ENCODE results near the gene SEC14L6. TPM values are rescaled to one million over a fixed set of nuclear protein-coding genes. Genes with fewer than 3 reads are reported as not detected.

The SEC14L6 gene
- total RNA-seq, 1 donor from 2014 or later: 3.3 TPM

GRCh38 chr22:30495041-30495784, 51.3 kb downstream of the SEC14L6 start:
- TF ChIP-seq CTCF (conservative IDR thresholded peaks at IDR 0.05): no peak
- Mint-ChIP-seq H3K27me3 (ENCODE audit: low read depth) (peaks cover 15% of the 10 kb centered on the region), H3K27ac (ENCODE audit: unreplicated experiment) (no peak overlapping the region), H3K36me3 (ENCODE audit: low read depth) (no peaks in the 10 kb centered on the region), H3K4me3 (no peak overlapping the region), H3K9me3 (no peaks in the 10 kb centered on the region), H3K4me1 (no peaks in the 10 kb centered on the region)
- no peak for DNase-seq (ENCODE audit: low read depth, low spot score)

- Mint-ChIP-seq H3K4me1 (no peaks in the 10 kb centered on the region), H3K9me3 (no peaks in the 10 kb centered on the region), H3K27ac (ENCODE audit: unreplicated experiment) (no peak overlapping the region), H3K27me3 (ENCODE audit: low read depth) (peaks cover 7% of the 10 kb centered on the region), H3K4me3 (no peak overlapping the region), H3K36me3 (ENCODE audit: low read depth) (no peaks in the 10 kb centered on the region)
- no peak for DNase-seq (ENCODE audit: low read depth, low spot score)
- no peak for TF ChIP-seq CTCF (conservative IDR thresholded peaks at IDR 0.05)
These were observed 54.4 kb downstream of the SEC14L6 start for GRCh38 chr22:30492144-30492543.

- no peaks in the 10 kb centered on the region for H3K36me3 Mint-ChIP-seq (ENCODE audit: low read depth)
- TF ChIP-seq CTCF (conservative IDR thresholded peaks at IDR 0.05): no peak
These were observed 55.2 kb downstream of the SEC14L6 start for GRCh38 chr22:30491381-30491780.

GRCh38 chr22:30490399-30490798, 56.1 kb downstream of the SEC14L6 start:
- Mint-ChIP-seq H3K4me1 (no peaks in the 10 kb centered on the region), H3K27ac (ENCODE audit: unreplicated experiment) (no peak overlapping the region), H3K4me3 (no peak overlapping the region), H3K36me3 (ENCODE audit: low read depth) (no peaks in the 10 kb centered on the region), H3K27me3 (ENCODE audit: low read depth) (peaks cover 7% of the 10 kb centered on the region), H3K9me3 (no peaks in the 10 kb centered on the region)
- DNase-seq (ENCODE audit: low read depth, low spot score): no peak
- no peak for TF ChIP-seq CTCF (conservative IDR thresholded peaks at IDR 0.05)

More at GRCh38 chr22:30491381-30491780, 55.2 kb downstream of the SEC14L6 start:
- H3K4me1 Mint-ChIP-seq: no peaks in the 10 kb centered on the region
- peaks cover 7% of the 10 kb centered on the region for H3K27me3 Mint-ChIP-seq (ENCODE audit: low read depth)
- no peaks in the 10 kb centered on the region for H3K9me3 Mint-ChIP-seq
- no peak for DNase-seq (ENCODE audit: low read depth, low spot score)
- no peak overlapping the region for H3K4me3 Mint-ChIP-seq
- H3K27ac Mint-ChIP-seq (ENCODE audit: unreplicated experiment): no peak overlapping the region

GRCh38 chr22:30488121-30488520, 58.4 kb downstream of the SEC14L6 start:
- Mint-ChIP-seq H3K36me3 (ENCODE audit: low read depth) (no peaks in the 10 kb centered on the region), H3K4me1 (no peaks in the 10 kb centered on the region), H3K27ac (ENCODE audit: unreplicated experiment) (no peak overlapping the region), H3K4me3 (no peak overlapping the region), H3K9me3 (no peaks in the 10 kb centered on the region), H3K27me3 (ENCODE audit: low read depth) (peaks cover 4% of the 10 kb centered on the region)
- DNase-seq (ENCODE audit: low read depth, low spot score): no peak
- TF ChIP-seq CTCF (conservative IDR thresholded peaks at IDR 0.05): no peak

Measured in neural crest cell (in vitro differentiated cells).